NCI-H128 (cell line): ENCODE measurements around the gene GNAS.
"Not testable (repeated sequence)": the region's sequence is repeated elsewhere in the genome, so short reads cannot be mapped to it uniquely, and the experiment has no call there.

ENCODE experiments used
- DNase-seq: peaks from one replicate; lab custom pipeline; 2025; ENCODE audit not compliant: unreplicated experiment; lab: John Stamatoyannopoulos, UW

The GNAS gene

GRCh38 chr20:58828136-58828535 is 24.4 kb upstream of the GNAS start:
- DNase-seq, result no peak

- DNase-seq, result not testable (repeated sequence)
Observed at GRCh38 chr20:58828804-58829203, 23.7 kb upstream of the GNAS start.

GRCh38 chr20:58829531-58829941 is 23.0 kb upstream of the GNAS start:
- DNase-seq, result no peak

DNA sequence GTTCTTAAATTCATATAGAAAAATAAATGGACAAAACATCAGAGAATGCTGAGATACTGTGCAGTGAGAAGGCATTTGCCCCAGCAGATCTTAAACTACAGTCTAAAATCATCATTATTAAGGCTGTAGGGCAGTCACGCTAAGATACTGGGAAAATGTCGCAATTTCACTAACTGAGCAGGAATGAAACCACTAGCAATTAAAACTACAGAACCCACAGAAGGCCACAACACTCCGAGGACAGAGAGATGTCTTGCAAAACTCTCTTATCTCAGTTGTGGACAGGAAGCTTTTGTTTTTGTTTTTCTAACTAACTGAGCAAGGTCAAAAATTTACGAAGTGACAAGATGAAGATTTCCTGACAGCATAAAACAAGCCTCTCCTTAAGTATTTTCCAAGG is 20.1 kb upstream of the GNAS start:
- DNase-seq, result no peak

GRCh38 chr20:58833921-58834320 is 18.6 kb upstream of the GNAS start:
- no peak for DNase-seq

DNA sequence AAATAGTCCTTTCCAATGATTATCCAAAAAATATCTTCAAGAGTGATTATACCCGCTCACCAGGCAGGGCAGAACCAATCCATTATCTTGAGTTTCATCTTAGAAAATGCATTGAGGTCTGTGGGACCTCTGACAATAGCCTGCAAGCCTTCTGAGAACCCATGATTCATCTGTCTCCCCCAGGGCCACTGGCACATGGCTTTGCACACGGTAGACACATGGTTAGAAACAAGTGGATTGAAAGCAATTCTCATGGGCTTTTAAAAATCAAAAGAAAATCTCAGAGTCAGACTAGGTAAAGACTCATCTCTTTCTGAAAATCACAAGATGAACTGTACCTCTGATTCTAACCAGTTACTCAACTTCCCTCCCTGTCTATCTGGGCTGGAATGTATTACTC is 17.3 kb upstream of the GNAS start:
- no peak for DNase-seq

DNA sequence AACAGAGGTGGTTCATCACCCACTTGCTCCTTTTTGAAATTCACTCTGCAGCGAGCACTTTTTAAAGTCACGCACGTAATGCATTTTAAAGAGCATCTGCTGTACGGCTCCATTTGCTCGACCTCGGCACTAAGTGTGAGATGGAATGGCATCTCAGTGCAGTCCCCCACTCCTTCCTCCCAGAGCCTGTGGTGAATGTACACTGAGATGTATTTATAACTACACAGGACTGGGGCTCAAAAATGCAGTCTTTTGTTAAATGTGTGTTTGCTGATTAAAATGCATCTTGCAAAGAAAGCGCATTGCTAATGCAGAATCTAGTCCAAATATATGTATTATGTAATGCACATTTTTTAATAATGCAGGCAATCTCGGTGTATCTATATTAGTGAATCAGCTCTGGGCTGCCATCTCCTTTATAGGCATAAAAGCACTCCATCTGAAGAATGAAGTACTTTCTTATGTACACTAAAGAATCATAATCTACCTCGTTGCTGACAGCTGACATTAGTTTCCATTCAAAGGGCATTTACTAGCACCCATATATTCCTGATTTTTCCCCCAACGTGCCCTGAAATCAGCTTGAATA is 15.8 kb upstream of the GNAS start:
- no peak for DNase-seq

DNA sequence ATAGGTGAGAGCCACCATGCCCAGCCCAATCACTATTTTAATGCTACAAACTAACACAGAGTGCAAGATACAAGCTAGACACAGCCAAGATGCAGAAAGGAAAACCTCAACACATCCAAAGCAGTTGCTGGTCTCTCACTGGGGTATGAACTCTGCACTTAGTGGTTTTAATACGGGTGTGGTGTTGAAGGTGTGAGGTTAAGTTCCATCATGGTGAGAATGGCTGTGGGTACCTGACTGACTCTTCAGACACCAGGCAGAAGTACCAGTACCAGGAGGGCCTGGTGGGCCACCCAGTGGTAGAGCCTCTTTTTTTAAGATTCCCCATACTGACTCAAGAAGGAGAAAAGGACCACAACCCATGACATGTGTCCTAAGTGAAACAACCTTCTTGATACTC is 14.8 kb upstream of the GNAS start:
- DNase-seq, result no peak

GRCh38 chr20:58838174-58838573 is 14.3 kb upstream of the GNAS start:
- DNase-seq, result no peak

- no peak for DNase-seq
Observed at GRCh38 chr20:58839474-58839874, 13.0 kb upstream of the GNAS start.

GRCh38 chr20:58839991-58840747 is 12.3 kb upstream of the GNAS start:
- no peak for DNase-seq

- no peak for DNase-seq
Observed at GRCh38 chr20:58840816-58841538, 11.5 kb upstream of the GNAS start.

- no peak for DNase-seq
Observed at GRCh38 chr20:58841539-58842264, 10.8 kb upstream of the GNAS start.

GRCh38 chr20:58842276-58842675 is 10.2 kb upstream of the GNAS start:
- no peak for DNase-seq

DNA sequence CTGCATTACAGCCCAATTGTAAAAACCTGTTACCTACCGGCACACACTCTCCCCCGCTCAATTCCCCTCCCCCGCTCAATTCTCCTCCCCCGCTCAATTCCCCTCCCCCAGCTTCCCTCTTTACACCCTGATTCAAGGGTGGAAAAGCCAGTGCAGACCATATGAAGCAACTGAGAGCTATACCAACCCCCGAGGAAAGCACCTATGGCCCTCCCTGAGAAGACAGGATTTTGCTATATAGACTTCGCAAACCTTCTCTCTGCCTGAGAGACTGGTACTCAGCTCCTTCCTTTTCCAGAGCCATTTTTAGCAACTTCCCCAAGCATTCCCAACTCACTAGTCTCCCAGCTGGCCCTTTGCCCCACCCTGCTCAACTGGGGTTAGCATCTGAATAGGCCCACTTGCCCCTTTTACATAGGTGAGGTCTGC is 9.4 kb upstream of the GNAS start:
- DNase-seq, result no peak

- no peak for DNase-seq
Observed at GRCh38 chr20:58845706-58846105, 6.8 kb upstream of the GNAS start.

GRCh38 chr20:58847463-58847862 is 5.1 kb upstream of the GNAS start:
- no peak for DNase-seq

DNA sequence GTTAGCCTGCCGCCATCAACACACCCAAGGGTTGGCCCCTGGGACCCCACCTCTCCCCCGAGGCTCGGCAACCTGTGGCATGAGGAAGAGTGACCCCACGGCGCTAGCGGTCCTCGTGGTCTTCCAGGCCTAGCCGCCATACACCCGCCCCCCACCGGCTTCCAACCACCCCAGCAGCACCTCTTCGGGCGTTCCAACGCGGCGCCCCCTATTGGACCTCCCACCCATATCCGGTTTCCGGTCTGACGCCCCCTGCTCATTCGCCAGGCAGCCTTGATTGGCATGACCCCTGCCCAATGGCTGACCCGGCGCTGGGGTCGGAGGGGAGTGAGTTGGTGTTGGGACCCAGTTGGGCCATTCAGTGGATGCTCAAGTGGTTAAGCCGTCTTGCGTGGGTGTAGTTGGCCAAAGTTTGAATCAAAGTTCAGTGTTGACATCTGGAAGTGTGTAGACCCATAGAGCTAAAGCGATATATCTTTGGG is 1.8 kb upstream of the GNAS start, which contains the start of gene GNAS-AS1:
Gene GNAS-AS1, minus strand, starts transcription at position 210 of the 482 bp plus-strand sequence.
- peak; percentile 27 for DNase-seq

DNA sequence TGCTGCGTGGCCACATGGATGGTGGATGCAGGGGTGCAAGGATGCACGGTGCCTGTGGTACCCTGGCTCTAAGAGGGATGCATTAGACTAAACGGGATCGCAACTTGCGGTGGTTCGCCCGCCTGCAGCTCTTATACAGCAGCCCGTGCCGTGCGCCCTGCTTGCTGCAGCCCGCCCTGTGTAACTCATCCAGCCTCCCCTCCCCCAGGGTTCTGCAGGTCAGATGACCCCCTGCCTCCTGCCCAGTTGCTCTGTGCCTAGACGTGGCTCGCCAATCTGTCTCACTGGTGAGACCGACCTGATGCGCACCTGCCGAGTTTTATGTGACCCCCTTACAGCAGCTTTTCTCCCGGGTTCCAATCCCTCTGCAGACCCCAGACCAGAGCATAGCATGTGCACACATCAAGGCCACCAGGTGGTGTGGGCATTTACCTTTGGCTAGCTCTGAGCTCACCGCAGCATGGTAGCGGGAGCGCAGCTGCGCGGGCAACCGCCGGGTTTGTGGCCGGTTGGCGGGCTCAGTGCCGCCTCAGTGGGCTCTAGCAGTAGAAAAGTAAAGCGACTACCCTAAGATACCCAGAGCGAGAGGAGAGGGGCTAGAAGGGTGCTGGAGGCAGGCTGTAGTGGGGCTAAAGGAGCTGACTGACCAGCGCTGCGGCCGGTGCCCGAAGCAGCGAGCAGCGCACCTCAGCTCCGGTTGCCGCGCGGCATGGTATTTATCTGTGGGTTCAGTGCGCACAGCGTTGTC is 1.1 kb upstream of the GNAS start:
- DNase-seq, result no peak

DNA sequence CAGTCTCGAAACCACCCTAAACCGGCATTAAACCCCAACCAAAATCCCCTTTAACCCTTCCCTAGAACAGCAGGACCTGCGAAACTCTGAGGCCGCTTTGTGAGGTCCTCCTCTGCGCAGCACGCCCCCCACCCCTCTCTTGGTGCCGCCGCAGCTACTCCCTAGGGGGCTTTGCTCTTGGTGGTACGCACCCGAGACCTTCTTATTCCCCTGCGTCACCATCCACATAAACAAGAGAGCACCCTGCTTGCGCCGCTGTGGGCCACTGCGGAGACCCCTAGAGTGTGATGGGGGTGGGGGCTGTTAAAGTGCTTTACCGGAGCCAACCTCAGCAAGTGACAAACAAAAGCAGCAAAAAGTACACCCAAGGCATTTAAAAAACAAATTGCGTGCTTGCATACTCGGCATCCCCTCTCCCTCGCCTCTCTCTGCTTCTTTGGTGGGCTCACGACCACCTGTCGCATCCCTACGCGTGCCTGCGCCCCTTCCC is 502 bp upstream of the GNAS start:
- DNase-seq, result no peak
